GM19463 (cell line): Measurements from ENCODE around the gene MEIS3.

ENCODE experiments used
- ATAC-seq: cut with Tn5 transposase; IDR thresholded peaks from one replicate; pipeline ENCODE4 v1.9.1; 2021; ENCODE audit warnings: mild to moderate bottlenecking, moderate library complexity; ENCODE audit not compliant: unreplicated experiment

MEIS3 gene

GRCh38 chr19:47435883-47436417 is 16.6 kb upstream of the MEIS3 start:
- ATAC-seq, result no peak

DNA sequence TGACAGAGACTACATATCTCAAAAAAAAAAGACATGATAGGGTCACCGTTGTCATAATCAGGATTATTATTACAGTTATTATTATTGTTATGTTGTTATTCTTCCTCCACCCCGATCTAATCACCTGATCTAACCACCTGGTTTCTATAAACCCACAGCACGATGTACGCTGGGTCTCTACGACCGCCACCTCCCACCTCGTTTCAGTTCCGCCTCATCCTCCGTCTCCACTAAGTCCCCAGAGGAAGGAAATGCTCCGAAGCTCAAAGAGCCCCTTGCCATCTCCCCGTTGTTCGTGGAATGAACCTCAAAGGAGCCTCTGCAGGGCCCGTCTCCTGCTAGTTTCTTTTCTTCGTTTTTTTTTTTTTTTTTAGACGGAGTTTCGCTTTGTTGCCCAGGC is 15.9 kb upstream of the MEIS3 start:
- ATAC-seq, result no peak

DNA sequence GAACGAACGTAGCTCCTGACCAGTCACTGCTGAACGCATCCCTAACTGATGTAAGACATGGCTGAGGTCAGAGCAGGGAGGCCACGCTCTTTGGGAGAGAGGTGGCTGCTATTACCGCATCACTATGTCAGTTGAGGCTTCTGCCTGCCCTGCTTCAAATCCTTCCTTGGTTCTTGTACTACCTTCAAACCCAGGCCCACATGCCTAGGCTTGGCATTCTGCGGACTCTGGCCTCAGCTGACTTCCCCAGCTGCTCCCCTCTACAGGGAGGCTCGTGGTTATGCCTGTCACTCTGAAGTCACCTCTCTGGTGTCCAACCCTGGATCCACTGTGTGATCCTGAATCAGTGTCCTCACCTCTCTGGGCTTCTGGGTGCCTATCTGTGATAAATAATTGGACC is 14.8 kb upstream of the MEIS3 start:
- ATAC-seq, result no peak

DNA sequence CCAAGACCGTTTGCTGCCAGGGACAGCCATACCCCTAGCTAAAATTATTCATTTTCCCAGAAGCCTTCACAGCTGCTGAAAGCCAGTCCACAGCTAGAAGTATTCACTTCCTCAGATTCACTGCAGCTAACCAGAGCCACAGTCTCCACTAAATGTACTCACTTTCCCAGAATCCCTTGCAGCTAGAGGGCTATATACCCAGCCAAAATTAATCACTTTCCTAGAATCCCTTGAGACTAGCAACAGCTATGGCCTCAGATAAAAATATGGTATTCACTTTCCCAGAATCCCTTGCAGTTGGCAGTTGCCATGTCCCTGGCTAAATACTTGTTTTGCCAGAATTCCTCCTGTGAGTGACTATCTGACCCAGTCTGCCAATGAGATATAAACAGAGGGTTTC is 13.8 kb upstream of the MEIS3 start:
- ATAC-seq, result no peak

GRCh38 chr19:47432499-47432898 is 13.2 kb upstream of the MEIS3 start:
- no peak for ATAC-seq

DNA sequence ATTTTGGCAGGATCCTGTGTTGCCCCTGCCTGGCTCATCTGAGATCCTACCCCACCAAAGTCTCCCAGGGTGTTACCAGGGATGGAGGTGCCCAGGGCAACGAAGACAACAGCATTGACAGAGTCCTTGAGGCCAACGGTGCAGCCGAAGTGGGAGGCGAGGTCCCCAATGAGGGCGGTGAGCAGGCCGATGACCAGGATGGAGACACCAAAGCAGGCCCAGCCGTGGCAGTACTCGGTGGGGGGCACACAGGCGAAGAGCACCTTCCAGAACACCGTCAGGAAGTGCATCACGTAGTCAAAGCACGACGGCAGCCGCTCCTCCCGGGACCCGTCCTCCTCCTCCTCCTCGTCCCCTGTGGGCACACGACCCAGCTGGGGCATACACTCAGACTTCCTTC is 12.8 kb upstream of the MEIS3 start:
- no peak for ATAC-seq

- ATAC-seq, result no peak
These were observed 10.9 kb upstream of the MEIS3 start for GRCh38 chr19:47430041-47430802.

DNA sequence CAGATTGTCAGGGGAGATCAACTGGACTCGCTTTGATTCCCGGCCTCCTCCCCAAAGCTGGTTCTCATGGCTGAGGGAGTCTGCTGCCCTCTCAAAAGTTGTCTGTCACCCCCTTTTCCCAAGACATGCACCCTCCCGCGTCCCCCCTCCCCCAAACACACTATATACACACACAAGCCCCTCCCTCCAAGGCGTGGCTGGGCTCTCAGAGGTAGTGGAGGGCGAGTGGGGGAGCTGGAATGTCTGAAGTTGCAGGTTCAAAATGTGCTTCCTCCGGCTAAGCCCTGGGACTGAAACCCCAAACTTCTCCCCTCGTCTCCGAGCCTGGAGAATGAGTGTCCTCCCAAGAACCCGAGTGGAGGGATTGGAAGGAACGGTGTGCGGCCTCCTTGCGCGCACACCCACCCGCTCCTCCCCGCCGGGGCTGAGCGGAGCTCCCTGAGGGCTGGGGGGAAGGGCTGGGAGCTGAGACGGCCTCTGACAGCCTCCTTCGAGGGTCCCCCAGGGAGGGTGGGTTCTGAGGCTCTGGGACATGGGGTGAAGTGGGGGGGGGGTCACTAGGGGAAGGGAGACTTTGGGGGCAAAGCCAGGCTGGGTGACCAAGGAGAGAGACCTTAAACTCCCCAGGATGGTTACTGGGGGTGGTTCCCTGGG is 9.9 kb upstream of the MEIS3 start:
- no peak for ATAC-seq

DNA sequence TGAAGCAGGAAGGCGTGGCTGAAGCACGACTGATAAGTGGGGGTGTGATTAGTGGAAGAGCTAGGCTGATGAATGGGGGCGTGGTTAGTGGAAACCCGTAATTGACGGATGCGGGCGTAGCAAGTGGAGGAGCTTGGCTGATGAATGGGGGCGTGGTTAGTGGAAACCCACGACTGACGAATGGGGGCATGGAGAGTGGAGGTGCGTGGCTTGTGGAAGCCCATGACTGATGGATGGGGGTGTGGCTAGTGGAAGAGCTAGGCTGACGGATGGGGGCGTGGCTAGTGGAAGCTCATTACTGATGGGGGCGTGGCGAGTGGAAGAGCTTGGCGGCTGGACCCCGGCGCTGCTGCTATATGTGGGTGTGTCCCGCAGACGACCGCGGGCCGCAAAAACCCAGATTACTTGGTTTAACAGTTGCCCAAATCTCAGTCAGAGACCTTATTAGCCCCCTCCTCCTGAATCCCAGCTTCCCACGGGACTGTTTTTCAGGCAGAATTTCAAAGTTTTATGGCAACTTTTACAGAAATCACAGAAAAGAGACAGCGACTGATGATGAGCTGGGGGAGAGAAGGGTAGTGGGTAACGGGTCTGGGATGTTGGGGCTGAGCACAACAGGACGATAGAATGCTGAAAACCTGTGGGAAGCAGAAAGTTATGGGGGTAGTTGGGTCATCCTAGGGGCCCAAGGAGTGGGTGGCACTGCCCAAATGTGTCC is 9.0 kb upstream of the MEIS3 start:
- no peak for ATAC-seq

- ATAC-seq, result no peak
These were observed 8.2 kb upstream of the MEIS3 start for GRCh38 chr19:47427241-47428176.

DNA sequence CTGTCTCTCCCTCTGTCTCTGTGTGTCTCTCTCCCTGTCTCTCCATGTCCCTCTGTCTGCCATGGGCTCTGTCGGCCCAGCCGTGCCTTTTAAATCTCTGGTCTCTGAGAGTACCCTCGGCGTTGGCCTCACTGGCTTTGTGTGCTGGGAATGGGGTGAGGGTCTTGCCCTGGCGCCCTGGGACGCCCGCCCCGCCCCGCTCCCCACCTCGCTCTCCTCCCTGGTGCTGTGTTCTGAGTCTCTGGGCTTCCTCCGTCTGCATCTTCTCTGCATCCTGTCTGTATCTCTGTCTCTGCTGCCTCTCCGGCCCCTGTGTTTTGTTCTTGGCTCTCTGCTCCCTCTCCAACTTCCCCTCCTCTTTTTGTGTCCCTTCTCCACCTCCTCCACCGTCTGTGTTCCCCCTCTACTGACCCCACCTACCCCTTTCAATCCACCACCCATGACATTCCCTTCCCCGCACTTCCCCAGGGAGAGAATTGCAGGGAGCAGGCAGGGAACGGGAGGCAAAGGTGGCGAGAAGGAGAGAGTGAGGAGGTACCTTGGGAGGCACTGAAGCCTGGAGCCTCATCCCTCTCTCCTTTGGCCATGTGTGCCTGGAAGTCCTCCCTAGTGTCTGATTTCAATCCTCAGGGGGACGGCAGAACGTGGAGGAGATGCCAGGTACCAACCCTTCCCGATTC is 4.0 kb upstream of the MEIS3 start:
- no peak for ATAC-seq

DNA sequence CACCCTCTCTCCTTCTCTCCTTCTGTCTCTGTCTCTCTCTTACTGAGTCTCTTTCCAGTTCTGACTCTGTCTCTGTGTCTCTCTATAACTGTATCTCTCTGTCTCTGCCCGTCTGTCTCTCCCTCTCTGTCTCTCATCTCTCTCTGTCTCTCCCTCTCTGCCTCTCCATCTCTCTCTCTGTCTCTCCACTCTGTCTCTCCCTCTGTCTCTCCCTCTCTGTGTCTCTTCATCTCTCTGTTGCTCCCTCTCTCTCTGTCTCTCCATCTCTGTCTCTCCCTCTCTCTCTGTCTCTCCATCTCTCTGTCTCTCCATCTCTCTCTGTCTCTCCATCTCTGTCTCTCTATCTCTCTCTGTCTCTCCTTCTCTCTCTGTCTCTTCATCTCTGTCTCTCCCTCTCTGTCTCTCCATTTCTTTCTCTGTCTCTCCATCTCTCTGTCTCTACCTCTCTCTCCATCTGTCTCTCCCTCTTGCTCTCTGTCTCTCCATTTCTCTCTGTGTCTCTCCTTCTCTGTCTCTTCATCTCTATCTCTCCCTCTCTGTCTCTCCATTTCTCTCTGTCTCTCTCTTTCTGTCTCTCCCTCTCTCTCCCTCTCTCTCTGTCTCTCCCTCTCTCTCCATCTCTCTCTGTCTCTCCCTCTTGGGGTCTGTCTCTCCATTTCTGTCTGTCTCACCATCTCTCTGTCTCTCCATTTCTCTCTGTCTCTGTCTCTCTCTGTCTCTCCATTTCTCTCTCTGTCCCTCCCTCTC is 3.3 kb upstream of the MEIS3 start:
- no peak for ATAC-seq

- no peak for ATAC-seq
These were observed 2.6 kb upstream of the MEIS3 start for GRCh38 chr19:47421844-47422395.

GRCh38 chr19:47421244-47421786 is 2.0 kb upstream of the MEIS3 start:
- ATAC-seq, result no peak

DNA sequence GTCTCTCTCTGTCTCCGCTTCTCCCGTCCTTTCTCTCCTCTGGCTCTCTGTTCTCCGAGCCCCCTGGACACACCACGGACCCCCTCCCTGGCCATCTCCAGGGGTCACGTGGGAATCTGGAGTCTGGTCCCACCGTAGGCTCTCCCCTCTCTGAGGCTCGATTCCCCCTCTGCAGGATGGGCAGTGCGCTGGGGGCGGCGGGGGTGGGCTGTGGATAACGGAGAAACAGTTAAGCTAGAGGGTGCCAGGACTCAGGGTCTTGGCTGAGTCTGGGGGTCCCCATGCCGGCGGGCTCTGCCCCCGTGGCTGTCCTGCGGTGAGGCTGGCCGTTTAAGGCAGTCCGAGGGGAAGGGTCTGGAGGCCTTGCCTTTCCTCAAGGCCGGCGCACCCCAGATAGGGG is 462 bp upstream of the MEIS3 start:
- ATAC-seq, result no peak

- no peak for ATAC-seq
These were observed 666 bp downstream of the MEIS3 start for GRCh38 chr19:47418692-47419029.

DNA sequence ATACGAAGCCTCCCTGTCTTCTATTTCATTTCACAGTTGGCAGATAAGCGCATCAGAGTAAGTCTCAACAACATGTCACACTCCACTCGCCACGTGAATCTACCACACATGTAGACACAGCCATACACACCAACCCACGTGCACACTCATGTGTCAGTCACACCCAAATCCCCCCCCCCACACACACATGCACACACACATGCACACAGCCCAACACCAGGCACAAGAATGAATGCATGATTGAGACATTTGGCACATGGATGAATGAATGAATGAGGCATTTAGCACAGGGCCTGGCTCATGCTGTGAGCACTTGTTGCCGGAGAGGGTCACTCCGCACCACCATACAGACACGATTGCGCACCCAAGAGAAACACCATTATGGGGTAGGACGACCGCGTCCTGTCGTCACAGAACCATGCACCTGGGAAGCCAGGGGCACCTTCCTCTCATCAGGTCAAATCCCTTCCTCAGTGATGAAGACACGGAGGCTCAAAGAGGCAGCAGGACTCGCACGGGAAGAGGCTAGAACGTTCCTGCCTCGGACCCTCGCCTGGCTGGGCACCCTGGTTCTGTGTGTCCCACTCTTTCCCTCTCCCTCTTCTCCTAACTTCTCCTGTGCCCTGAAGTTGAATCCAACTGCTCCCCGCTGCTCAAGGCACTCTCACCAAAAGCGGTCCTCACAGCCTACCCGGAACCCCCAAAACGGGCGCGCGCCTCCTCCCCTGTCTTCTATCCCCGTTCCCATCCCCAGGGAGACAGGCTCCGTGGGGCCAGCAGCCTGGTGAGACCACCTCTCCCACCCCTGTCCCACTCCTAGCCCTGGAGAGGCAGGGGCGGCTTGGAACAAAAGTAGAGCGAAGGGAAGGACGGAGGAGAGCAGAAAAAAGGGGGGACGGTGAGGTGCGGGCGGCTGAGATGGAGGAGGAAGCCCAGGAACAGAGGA is 1.3 kb downstream of the MEIS3 start:
- ATAC-seq, result no peak
